C4-2B (cell line): ENCODE measurements around the gene PTP4A2.

Experiments used
- CTCF ChIP-seq: fragments of 450-650 bp; conservative IDR thresholded peaks from 2 replicates; pipeline ENCODE4 v1.5.1; 2017; ENCODE audit warnings: mild to moderate bottlenecking
- ZFX ChIP-seq: fragments of 450-650 bp; IDR thresholded peaks from 2 replicates; pipeline ENCODE4 v1.6.1; 2017

- TF ChIP-seq CTCF (no peak), ZFX (no peak)
Observed at GRCh38 chr1:31881688-31882000, 56.5 kb downstream of the PTP4A2 start.
